A549 (cell line): ENCODE measurements around the gene SPACDR. TPM values are rescaled to one million over a fixed set of nuclear protein-coding genes. Genes with fewer than 3 reads are reported as not detected.
A peak's percentile ranks its signal among the peaks of the same experiment; 100 is the strongest.
"Not testable (repeated sequence)": the region's sequence is repeated elsewhere in the genome, so short reads cannot be mapped to it uniquely, and the experiment has no call there.

Experiments used
- ATAC-seq, 2 experiments: fragments of 200-7000 bp in 1 of 2; fragments of >200 bp in 1 of 2; cut with Nextera tagmentation in 1 of 2; cut with Tn5 transposase in 1 of 2; 3 replicates each; pipeline versions ENCODE4 v1.8.0 to v1.9.1; 2018 to 2020; ENCODE audit warnings: mild to moderate bottlenecking in 1 of 2, moderate library complexity in 1 of 2
- CTCF ChIA-PET: fragments of 300-600 bp; sonication (Branson Sonifier 250); formaldehyde crosslinking; extraction: SDS; loops from one replicate; lab custom pipeline; 2021; ENCODE audit warnings: antibody characterized with exemption, inconsistent platforms; lab: Yijun Ruan, JAX
- POLR2A ChIA-PET: fragments of 350-600 bp; formaldehyde crosslinking; extraction: SDS; loops from one replicate; lab custom pipeline; 2021; ENCODE audit warnings: antibody characterized with exemption, inconsistent platforms; lab: Yijun Ruan, JAX
- DNase-seq, 2 experiments: peaks; one replicate each; pipeline versions ENCODE4 v3.0.0 to v3.0.0-alpha.2; 2011 to 2016; ENCODE audit warnings: low read depth in 1 of 2, low spot score in 1 of 2
- FAIRE-seq: peaks from 2 replicates; lab custom pipeline; 2011; peaks lifted over from hg19 to GRCh38; lab: Jason Lieb, UNC
- H3K27ac ChIP-seq, 2 experiments: fragments of >200 bp; sonication (Bioruptor Twin); formaldehyde crosslinking; 3 replicates each; pipeline ENCODE4 v1.5.1; 2016 to 2017
- H3K4me1 ChIP-seq: fragments of >200 bp; sonication (Bioruptor Twin); formaldehyde crosslinking; 3 replicates; pipeline ENCODE4 v1.6.1; 2016
- H3K4me2 ChIP-seq: fragments of >200 bp; sonication (Bioruptor Twin); formaldehyde crosslinking; 3 replicates; pipeline ENCODE4 v1.6.1; 2016
- H3K4me3 ChIP-seq: fragments of >200 bp; sonication (Bioruptor Twin); formaldehyde crosslinking; 3 replicates; pipeline ENCODE4 v1.5.1; 2016
- H3K9me3 ChIP-seq: fragments of >200 bp; sonication (Bioruptor Twin); formaldehyde crosslinking; 3 replicates; pipeline ENCODE4 v1.6.1; 2016
- CBX2 ChIP-seq: fragments of 200-600 bp; sonication (generic); IDR thresholded peaks from 2 replicates; pipeline ENCODE4 v1.6.1; 2016; ENCODE audit warnings: low read depth, mild to moderate bottlenecking, borderline replicate concordance
- CEBPB ChIP-seq, 2 experiments: fragments of >200 bp in 1 of 2; sonication (Bioruptor Twin) in 1 of 2; formaldehyde crosslinking in 1 of 2; IDR thresholded peaks; 2 replicates each; pipeline ENCODE4 v1.6.1; 2012 to 2016
- E2F6 ChIP-seq: IDR thresholded peaks from 2 replicates; pipeline ENCODE4 v1.6.1; 2012; ENCODE audit warnings: low read depth, borderline replicate concordance
- JUN ChIP-seq, 2 experiments: fragments of >200 bp; sonication (Bioruptor Twin); formaldehyde crosslinking; IDR thresholded peaks; 2 replicates in 1 of 2; 3 replicates in 1 of 2; pipeline ENCODE4 v1.6.1; 2016 to 2017
- KDM1A ChIP-seq: fragments of 200-600 bp; sonication (generic); IDR thresholded peaks from 2 replicates; pipeline ENCODE4 v1.6.1; 2016; ENCODE audit warnings: low read depth, mild to moderate bottlenecking
- MAFK ChIP-seq: fragments of 450-650 bp; IDR thresholded peaks from 2 replicates; pipeline ENCODE4 v1.6.1; 2014; ENCODE audit not compliant: partially characterized antibody
- MAX ChIP-seq: IDR thresholded peaks from 2 replicates; pipeline ENCODE4 v1.6.1; 2012
- NPAS2 ChIP-seq: fragments of 250-450 bp; sonication (Bioruptor Pico); IDR thresholded peaks from 2 replicates; pipeline ENCODE4 v1.8.0; 2022; ENCODE audit warnings: mild to moderate bottlenecking, moderate library complexity, borderline replicate concordance
- PBX3 ChIP-seq: IDR thresholded peaks from 2 replicates; pipeline ENCODE4 v1.6.1; 2012
- POLR2AphosphoS2 ChIP-seq: conservative IDR thresholded peaks from 2 replicates; pipeline ENCODE4 v1.6.1; 2012; ENCODE audit warnings: low read length, improper control_type of control experiment, inconsistent platforms
- RARB ChIP-seq: fragments of 250-450 bp; sonication (Bioruptor Pico); IDR thresholded peaks from 2 replicates; pipeline ENCODE4 v1.8.0; 2021; ENCODE audit warnings: mild to moderate bottlenecking, moderate library complexity
- ZFP36 ChIP-seq: fragments of 450-650 bp; IDR thresholded peaks from 2 replicates; pipeline ENCODE4 v1.6.1; 2014; ENCODE audit warnings: borderline replicate concordance; ENCODE audit not compliant: partially characterized antibody
- WGBS: methylation state at CpG from one replicate; pipeline ENCODE4 v1.1.6; 2017; ENCODE audit errors: missing lambda C conversion rate; 5-methylcytosine and 5-hydroxymethylcytosine counted together
- polyA plus RNA-seq, 4 experiments: library from polyadenylated mRNA; depleted of rRNA in 3 of 4; stranded (reverse); fragments of >200 nt; fragmentation: RNase III in 1 of 4; extraction: RNeasy Plus Mini Kit Qiagen cat#74134 plus additional on column Dnase treatment in 1 of 4; gene quantifications; 2 replicates in 3 of 4; 3 replicates in 1 of 4; pipeline ENCODE4 v1.2.3, GENCODE V29; 2011 to 2017

SPACDR gene
- polyA plus RNA-seq, 2 of the 4 experiments (the other 2 are of a cell fraction), result 0.17 to 0.34 TPM

DNA sequence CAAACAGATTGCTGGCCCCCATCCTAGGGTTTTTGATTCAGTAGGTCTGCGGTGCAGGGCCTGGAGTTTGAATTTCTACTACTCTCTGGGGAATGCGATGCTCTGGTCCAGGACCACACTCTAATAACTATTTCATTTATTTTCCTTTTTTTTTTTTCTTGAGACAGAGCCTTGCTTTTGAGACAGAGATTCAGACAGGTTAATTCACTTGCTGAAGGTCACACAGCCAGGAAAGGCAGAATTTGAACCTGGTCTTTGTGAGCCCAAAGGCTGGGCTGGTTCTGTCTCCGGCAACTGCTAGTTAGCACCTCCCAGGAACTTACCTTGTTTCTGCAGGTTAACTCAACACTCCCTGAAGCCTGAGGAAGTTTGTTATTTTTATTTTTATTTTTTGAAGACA, 11.5 kb downstream of the SPACDR start:
- DNase-seq (no peak), ATAC-seq (no peak), FAIRE-seq (no peak)
- H3K27ac ChIP-seq, result no peak overlapping the region
- no peak overlapping the region for H3K4me2 ChIP-seq
- H3K9me3 ChIP-seq, result no peaks in the 10 kb centered on the region
- POLR2A ChIA-PET, result interaction anchor here (1.9 kb wide), 1 partner anchor 24 kb away, joined by 5 read pairs; the partner anchor contains the start of gene ZCWPW1
- 0 out of 3 replicates have a peak, but pooled peaks cover 3% of the 10 kb centered on the region for H3K4me1 ChIP-seq
- 89% methylated on average over 3 of the region's 3 CpGs for WGBS
- TF ChIP-seq MAX (no peak), NPAS2 (CRISPR knock-in tag) (no peak), ZFP36 (no peak)
- CTCF ChIA-PET, result interaction anchor here (0.6 to 7.2 kb wide), 4 partner anchors 10 to 30 kb away, joined by 3 to 56 read pairs (median 8); partner anchors contain the start of gene SPACDR
- H3K4me3 ChIP-seq, result no peak overlapping the region

DNA sequence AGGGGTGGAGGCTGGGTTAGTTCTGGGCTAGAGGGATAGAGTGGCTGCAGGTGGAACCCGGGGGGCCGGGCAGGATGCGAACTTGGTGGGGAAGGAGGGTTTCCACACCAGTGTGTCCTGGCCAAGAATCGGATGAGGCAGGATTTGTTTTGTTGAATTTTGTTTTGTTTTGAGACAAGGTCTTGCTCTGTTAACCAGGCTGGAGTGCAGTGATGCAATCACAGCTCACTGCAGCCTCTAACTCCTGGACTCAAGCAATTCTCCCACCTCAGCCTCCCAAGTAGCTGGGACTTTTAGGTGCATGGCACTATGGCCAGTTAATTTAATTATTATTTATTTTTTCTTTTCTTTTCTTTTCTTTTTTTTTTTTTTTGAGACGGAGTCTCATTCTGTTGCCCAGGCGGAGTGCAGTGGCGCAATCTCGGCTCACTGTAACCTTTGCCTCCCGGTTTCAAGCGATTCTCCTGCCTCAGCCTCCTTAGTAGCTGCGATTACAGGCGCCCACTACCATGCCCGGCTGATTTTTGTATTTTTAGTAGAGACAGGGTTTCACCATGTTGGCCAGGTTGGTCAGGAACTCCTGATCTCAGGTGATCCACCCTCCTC, 14.8 kb downstream of the SPACDR start:
- ChIA-PET CTCF (interaction anchor here (0.7 to 7.2 kb wide), 13 partner anchors 11 to 316 kb away, joined by 3 to 56 read pairs (median 4); partner anchors contain the start of genes MEPCE, POP7, PPP1R35 and SPACDR), POLR2A (interaction anchor here (1.2 kb wide), 2 partner anchors 13 to 20 kb away, joined by 3 to 8 read pairs; partner anchors contain the start of genes PPP1R35 and ZCWPW1)

GRCh38 chr7:100447363-100447762, 16.7 kb downstream of the SPACDR start:
- not testable (repeated sequence) for FAIRE-seq, H3K4me2 ChIP-seq, H3K4me3 ChIP-seq, ATAC-seq, H3K9me3 ChIP-seq, DNase-seq, H3K27ac ChIP-seq
- peaks cover 12% of the 10 kb centered on the region; the same call in 2 of the 3 replicates for H3K4me1 ChIP-seq
- POLR2A ChIA-PET, result interaction anchor here (1.0 to 3.3 kb wide), 2 partner anchors 18 to 139 kb away, joined by 3 to 13 read pairs; partner anchors contain the start of genes FBXO24, MEPCE and ZCWPW1
- WGBS, result 83% methylated on average over 8 of the region's 8 CpGs
- CTCF ChIA-PET, result interaction anchor here (0.6 to 2.2 kb wide), 8 partner anchors 7 to 112 kb away, joined by 3 to 10 read pairs (median 3); partner anchors contain the start of gene PPP1R35

More for the DNA sequence above, 14.8 kb downstream of the SPACDR start:
- Histone ChIP-seq H3K4me1 (peaks cover 8% of the 10 kb centered on the region; the same call in 2 of the 3 replicates), H3K4me2 (no peak overlapping the region), H3K27ac (no peak overlapping the region), H3K9me3 (no peaks in the 10 kb centered on the region), H3K4me3 (no peak overlapping the region)
- TF ChIP-seq MAFK (no peak), PBX3 (no peak), POLR2AphosphoS2 (no peak), JUN (IDR thresholded peaks at IDR 0.05) (no peak), CEBPB (IDR thresholded peaks at IDR 0.05) (0 out of 4 replicates have a peak, but pooled peaks of 1 of the 2 experiments have one; percentile 21), RARB (CRISPR knock-in tag) (no peak), KDM1A (no peak), CBX2 (no peak)
- WGBS, result 89% methylated on average over 13 of the region's 13 CpGs
- no peak for DNase-seq
- no peak for ATAC-seq
- FAIRE-seq, result no peak

DNA sequence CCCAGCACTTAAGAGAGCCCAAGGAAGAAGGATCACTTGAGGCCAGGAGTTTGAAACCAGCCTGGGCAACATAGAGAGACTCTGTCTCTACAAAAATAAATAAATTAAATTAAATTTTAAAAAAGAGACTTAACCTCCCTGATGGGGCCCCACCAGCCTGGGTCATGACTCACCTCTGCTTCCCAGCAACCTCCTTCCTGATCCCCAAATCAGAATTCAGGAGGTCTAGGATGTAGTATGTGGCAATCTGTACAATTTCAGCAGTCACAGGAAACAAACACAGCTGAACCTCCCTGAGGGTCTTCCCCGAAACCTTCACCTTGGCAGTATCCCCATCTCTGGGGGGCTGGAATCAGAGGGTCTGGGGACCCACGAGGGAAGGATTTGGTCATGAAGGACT, 18.0 kb downstream of the SPACDR start:
- H3K9me3 ChIP-seq, result no peaks in the 10 kb centered on the region
- peaks cover 10% of the 10 kb centered on the region; the same call in 2 of the 3 replicates for H3K4me1 ChIP-seq
- TF ChIP-seq E2F6, result no peak
- no peak overlapping the region for H3K4me2 ChIP-seq
- no peak overlapping the region for H3K27ac ChIP-seq
- ATAC-seq (no peak), FAIRE-seq (no peak), DNase-seq (no peak)
- ChIA-PET POLR2A (interaction anchor here (3.3 kb wide), 1 partner anchor 17 kb away, joined by 13 read pairs; the partner anchor contains the start of genes MEPCE and ZCWPW1), CTCF (interaction anchor here (0.6 to 2.2 kb wide), 4 partner anchors 9 to 109 kb away, joined by 3 to 10 read pairs (median 6); partner anchors contain the start of gene PPP1R35)
- 54% methylated on average over 2 of the region's 2 CpGs for WGBS
- no peak overlapping the region for H3K4me3 ChIP-seq
